NCI-H2029 (cell line): Measurements from ENCODE around the gene TF.

Experiments
- DNase-seq: peaks from one replicate; lab custom pipeline; 2025; lab: John Stamatoyannopoulos, UW

Gene TF

DNA sequence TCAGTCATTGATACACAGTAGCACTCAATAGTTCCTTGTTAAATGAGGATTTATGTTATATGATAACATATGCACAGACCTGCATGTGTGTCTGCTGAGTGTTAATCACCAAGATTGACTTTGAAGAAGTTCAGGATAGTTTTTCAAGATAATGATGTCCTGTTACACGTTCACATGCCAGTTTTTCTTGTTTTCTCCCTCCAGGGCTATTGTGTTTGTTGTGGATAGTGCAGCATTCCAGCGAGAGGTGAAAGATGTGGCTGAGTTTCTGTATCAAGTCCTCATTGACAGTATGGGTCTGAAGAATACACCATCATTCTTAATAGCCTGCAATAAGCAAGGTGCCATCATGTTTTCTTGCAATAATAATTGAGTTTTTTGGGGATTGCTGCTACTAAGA is 69.2 kb downstream of the TF start:
- no peak for DNase-seq

DNA sequence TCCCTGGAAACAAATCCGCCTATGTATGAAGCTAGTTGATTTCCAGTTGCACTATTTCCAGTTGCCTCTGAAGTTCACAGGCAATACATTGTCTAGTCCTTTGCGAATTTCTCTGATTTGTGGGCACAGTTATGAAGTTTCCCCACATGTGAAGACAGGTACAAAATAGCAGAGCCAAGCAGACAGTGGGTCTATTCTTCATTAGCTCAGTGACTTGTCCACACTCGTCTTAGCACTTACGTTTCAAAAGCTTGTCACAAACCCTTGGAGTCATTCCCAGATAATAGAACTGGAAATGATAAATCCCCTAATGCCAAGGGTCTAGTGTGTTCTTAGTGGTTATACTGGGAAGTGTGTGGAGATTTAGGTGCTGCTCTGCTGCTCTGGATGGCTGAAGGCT is 73.9 kb downstream of the TF start:
- DNase-seq, result no peak

DNA sequence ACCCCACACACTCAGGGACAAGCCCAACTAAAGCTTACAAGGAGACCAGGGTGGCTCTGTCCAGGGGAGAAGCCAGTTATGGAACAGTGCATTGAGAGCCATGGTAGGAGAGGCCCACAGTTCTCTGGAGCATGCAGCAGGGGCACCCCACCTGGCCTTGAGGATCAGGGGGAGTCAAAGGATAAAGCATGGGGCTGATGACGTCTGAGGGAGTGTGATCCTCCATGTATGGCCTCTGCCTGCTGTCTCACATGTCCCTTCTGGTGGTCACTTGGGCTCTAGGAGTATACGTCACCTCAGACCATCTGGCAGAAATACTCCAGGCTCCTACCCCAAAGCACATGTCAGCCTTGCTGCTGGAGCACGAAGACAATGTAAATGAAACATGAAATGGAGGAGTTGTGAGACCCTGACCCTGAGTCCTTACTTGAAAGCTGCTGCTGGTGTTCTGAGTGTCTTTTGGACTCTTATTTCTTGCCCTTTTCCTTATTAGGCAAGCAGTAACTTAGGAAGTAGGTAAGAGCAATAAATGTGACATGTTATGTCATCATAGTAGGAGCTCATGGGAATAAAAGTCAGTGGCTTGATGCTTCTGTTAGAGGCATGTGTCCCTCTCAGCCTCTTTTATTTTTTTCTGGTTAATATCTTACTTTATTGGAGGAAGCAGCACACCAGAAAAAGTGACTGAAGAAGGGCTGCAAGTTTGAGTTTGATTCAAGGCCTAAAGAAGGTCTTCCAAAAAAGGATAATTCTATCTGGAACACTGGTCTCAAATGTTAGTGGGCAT is 74.9 kb downstream of the TF start:
- DNase-seq, result no peak

DNA sequence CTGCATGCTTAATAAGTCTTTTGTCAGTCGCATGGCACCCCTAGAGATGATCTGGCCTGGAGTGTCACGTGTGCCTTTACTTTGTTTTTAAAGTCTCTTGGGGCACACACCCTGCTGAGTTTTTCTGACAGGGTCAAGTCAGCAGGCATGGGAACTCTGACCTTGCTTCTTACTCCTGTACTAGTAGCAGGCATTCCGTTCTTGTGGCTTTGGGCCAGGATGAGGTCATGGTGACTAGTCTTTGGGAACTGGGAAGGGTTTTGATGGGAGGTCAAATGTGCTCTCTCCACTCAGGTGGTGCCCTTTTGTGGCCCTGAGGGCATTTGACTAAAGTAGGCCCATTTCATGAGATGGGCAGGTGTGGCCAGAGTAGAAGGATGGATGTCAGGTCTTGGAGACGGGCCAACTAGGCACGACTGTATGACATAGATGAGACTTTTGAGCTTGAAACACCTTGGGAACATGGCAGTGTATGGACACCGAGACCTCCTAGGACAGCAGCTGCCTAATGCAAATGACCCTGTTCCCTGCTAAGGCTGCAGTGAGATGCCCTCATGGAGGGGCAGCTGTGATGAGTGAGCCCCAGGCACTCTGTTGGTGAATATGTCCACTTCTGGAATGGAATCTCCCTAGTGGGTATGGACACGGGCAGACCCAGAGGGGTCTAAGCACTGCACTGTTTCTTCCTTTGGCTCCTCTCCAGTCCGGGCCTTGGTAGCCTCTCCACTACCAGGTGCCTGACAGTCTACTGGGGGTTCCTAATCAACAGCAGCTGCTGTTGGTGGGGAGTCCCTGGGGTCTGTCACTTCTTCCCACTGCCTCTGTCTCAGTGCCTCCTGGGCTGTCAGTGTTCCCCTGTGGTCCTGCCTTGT is 75.8 kb downstream of the TF start:
- DNase-seq, result peak; percentile 65

DNA sequence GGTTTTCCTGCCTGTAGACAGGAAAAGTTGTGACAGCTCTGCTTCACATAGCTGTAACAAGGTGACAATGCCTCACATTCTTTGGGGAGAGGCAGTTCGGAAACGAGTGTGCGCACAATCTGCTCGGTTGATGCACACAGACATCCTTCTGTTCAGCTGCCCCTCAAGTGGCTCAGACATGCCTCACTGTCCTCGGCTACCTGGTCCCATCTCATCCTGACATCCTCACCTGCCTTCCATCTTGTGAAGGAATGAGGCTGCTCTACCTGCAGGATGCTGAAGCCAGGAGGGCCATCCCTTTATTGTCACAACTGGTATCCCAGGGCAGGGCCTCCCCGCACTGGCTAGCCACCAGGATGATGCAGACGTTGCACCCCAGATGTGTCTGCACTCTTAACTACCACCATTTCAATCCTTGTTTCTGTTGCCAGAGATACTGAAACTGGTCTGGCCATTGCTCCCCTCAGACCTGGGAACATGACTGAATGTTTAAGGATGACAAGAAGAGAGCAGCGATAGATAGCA is 78.8 kb downstream of the TF start:
- DNase-seq, result no peak

DNA sequence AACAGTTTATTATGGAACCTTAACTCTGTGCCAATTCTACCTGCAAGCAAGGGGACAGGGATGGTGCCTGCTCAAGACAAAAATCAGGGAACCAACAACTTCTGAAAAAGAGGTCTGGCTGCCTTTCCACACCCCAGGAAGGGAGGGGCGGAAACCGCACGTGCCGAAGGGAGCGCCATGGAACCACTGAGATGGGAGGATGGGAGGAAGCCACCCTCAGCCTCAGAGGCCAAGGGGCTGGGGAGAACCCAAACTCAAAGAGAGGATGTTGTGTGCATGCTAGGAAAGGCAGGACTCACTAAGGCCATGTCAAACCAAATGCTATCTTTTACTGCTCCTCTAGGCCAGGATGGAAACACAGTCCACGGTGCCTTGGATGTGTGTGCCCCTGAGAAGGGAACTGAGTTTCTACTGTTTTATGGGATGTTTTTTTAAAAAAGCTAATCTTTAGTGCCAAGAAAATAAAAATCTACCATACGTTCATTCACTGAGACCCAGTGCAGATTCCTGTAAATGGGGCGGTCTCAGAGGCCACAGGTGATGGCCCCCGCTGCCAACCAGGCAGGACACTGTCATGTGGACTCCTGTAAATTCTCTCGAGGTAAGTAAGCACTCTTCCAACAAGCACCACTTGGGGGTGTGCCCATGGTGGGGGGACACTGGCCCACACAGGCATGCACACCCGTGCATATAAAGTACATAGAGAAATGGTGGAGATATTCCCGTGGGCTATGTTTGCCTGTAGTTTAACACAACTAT is 80.0 kb downstream of the TF start:
- DNase-seq, result no peak

DNA sequence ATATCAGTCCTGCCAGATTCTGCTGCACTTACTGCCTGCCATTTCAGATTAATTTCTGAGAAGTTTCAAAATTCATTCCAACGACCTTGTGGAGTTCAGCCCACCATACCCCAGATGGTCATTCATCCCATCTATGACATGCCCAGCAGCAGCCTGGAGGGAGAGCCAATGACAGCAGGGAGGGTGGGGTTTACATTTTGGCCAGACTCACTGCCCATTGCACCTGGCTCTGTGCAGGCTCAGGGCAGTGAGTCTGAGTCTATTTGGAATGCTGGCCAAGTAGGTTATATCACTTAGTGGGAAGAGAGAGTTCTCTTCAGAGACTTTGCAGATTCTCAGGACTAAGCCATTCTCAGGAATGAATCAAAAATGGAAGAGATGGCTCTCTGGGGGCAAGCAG is 80.9 kb downstream of the TF start:
- no peak for DNase-seq

DNA sequence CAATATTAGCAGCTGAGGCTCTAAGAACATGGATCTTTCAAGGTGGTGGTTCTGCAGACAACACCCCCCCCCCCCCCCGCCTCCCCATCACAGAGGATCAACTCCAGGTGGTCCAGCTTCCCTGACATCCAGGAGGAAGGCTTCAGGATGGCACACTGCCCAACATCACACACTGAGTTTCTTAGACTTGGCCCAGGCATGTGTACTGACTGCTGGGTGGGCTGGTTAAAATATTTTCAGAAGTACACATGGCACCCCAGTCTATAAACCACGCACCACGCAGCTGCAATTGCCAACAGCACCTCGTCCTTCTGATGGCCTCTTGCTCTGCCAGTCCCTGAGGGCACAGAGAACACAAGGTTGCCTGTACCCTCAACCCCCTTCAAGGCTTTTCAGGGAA is 81.5 kb downstream of the TF start:
- DNase-seq, result no peak

DNA sequence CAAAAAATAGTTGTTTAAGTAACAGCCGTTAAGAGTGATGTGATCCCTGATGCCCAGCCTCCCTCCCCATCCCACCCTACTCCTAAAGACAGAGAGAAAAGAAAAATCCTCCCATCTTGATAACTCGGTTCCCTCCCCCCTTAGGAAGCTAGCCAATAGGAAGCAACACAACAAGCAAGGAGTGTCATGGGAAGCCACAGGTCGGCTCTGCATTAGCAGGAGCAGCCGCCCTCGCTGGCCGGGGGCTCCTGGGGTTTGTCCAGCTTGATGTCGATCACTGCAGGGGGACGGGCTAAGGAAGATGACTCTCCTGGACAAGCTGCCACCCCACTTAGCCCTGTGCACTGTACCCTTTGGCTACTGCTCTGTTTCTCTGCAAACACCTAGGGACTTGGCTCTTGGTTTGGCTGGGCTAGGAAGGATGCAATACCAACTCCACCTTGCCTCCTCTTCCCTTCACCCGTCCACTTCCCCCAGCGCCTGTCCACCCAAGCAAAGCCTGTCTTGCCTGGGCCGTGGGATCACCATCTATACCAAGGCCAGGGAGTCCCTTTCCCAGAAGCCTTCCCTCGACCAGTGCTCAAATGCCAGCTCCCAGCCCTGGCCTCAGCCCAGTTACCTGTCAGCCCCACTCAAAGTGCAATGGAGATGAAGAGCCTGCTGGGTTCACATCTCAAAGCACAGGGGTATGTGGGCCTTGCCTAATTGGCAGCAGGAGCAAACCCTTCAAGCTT is 82.5 kb downstream of the TF start:
- DNase-seq, result no peak

DNA sequence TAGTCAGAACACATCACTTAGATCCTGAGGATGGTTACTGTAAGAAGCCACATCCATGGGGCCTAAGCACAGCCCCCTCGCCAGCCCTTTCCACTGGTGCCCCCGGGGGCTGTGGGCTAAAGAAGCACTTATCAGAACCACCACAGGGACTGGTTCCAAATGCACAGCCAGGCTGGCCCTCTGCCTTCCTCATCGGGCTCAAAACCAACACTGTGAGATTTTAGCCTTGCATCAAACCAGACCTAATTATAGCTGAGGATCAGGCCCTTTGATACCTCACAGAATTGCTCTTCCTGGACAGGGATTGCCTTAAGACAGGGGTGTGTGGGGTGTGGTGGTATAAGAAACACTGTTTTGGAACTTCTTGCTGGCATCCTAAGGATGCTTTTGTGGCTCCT is 83.1 kb downstream of the TF start:
- no peak for DNase-seq

DNA sequence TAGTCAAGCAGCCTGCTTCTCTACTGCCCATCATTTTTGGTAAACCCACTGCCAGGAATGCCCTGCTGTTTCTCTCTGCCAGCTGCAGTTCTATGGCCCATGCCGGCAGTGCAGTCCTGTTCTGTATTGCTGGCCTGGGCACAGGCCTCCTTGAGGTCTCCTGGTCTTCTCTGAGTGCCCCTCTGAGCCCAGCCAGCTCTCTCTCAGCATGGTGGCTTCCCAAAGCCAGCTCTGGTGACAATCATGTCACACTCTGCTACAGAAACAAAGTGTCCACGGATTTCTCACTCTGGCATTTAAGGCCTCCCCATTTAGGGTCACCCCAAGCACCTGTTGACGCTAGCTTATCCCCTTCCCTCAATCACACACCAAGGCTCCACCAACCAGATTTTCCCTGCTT is 83.9 kb downstream of the TF start:
- DNase-seq, result no peak

DNA sequence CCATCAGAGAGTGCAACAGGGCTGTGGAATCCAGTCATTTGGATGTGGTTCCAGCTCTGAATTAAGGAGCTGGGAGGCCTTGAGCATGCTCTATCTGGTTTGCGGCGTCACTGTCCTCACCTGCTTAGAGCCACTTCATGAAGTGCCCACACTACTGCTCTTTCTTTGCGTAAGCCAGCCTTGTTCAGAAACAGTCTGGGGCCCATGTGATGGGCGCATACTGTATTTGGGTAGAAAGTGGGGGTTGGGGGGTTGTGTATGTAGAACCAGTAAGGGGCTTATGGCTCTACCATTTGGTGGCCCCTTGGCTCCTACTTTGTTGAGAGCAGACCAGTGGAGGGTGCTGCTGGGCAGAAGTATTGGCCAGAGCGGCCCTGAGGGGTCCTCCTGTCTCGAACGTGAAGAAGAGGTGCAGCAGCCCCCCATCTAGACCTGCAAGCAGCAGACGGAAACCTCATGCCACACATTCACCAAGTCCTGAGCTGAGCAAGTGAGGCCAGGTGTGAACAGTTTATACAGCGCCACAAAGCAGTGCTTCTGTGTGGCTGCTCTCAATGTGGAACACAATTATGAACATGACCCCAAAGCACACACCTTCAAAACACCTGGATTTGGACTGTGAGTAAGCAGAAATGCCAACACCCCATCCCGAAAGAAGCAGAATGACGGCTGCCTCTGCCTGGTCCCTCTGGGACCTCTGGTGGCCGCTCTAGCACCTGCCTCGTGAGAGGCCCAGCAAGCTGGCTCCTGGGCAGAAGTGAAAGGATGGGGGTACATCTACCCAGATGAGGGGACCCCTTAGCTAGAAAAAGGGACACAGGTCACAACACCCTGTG is 86.0 kb downstream of the TF start:
- DNase-seq, result no peak

DNA sequence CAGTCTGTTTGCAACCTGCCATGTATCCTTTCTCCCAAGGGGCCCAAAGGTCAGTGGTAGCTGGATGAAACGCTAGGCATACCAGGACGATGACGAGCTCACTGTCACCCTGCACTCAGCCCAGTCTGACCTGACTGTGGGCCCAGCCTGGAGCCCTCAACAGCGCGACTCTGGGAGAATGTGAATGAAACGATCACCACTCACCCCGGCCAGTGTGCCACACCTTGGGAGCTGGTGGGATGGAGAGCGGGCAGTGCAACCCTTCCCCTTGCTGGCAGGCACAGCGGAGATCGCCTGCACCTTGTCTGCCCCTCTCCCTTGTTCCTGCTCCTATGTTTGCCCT is 86.6 kb downstream of the TF start:
- DNase-seq, result no peak

DNA sequence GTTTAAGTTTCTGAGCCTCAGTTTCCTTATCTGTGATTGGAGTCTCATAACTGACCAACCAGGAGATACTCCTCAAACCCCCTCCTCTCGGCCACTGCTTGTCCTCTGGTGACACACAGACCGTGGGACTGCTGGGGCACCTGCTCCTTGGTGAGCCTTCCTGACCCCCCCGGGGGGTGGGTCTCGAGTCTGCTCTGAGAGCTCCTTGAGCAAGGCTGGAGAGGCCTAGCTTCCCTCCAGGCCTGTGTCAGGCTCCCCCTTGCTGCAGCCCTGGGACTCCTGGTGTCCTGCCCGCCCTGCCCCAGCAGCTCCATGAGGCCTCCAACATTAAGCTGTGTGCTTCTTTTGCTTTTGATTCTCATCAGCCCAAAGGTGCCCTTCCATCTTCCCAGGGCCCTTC is 87.1 kb downstream of the TF start:
- no peak for DNase-seq

DNA sequence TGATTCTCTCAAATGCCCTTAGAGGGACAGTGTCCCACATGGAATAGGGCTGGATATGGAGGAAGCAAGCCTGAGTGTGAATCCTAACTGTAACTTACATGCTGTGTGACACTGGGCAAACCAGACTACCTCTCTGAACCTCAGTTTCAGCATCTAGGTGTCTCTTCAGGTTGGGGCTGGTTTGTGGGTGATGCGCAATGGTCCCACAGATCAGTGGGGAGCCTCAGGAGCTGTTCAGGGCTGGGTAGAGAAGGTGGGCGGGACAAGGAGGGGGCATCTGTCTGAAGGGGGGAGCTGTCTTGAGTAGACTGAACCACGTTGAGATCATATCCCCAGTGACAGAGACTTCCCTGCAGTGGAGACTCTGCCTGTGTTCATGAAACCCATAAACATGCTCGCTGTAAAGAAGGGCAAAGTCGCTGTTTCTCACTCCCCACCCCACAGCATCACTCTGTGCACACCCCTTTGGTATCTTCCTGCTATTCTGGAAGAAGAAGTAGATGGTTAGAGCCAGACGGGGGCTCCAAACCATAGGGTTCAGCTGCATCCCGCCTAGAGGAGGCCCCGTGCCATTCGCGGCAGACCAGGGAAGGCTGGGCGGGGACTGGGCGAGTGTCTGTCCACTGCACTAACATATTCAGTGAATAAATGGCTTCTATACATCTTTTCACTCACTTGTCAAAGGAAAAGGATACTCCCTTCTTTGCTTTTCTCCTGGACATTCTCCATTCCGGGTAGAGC is 87.9 kb downstream of the TF start:
- DNase-seq, result no peak

DNA sequence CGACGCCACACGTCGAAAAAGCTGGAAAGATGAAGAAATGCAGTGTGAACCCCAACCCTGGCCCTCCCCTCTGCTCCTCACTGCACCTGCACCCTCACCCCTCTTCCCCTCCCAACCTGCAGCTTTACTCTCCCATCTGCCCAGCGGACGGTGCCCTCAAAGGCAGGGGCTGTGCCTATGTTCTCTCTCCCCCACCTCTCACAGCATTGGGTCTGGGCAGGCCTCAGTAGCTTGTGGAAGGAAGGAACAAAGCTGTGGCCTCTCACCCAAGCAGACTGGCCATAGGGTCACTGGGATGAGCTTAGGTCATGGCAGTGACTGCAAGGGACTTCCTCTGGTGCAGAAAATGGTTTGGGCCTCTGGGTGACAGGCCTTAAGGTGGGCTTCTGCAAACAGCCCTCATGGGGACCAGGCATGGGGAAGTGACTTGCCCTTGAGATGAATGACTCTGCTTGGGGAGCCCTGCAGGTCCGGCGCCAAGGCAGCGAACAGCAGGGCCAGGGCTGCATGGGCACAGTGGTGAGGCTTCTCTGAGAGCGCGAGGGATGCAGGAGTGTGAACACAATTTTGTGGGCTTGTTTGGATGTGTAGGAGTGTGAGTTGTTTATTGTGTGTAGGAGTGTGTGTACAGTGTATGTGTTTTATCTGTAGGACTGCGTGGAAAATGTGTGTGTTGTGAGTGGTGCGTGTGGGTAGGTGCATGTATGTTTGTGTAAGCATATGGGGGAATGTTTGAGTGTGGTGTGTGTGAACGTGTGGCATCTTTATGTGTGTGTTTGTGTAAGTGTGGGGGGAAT is 88.6 kb downstream of the TF start:
- DNase-seq, result no peak

DNA sequence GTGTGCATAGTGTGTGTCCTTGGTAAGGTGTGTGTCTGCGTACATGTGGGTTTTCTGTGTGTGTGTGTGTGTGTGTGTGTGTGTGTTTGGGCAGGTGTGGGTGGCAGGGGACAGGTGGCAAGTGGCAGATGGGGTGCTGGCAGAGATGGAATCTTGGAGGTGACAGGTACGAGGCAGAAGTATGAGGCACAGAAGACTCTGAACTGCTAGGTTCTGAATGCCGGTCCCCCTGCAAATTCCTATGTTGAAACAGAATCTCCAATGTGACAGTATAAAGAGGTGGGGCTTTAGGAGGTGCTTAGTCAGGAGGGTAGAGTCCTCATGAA is 89.2 kb downstream of the TF start:
- DNase-seq, result no peak

DNA sequence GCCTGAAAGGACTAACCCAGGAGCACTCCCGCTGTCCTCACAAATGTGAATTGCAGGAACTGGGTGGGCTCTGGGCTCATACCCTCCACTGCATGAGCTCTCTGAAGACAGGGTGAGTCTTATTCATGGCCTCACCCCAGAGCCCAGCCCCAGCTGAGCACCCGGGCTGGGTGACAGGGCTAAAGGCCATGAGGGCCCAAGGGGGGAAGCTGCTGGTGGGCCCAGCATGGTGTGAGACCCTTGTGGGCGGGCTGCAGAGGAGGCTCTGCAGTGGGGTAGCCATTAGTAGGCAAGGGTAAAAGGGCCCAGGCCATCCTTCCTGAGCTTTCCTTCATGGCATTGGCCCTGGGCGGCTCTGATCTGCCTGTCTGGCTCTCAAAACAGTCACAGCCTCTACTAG is 89.8 kb downstream of the TF start:
- no peak for DNase-seq

DNA sequence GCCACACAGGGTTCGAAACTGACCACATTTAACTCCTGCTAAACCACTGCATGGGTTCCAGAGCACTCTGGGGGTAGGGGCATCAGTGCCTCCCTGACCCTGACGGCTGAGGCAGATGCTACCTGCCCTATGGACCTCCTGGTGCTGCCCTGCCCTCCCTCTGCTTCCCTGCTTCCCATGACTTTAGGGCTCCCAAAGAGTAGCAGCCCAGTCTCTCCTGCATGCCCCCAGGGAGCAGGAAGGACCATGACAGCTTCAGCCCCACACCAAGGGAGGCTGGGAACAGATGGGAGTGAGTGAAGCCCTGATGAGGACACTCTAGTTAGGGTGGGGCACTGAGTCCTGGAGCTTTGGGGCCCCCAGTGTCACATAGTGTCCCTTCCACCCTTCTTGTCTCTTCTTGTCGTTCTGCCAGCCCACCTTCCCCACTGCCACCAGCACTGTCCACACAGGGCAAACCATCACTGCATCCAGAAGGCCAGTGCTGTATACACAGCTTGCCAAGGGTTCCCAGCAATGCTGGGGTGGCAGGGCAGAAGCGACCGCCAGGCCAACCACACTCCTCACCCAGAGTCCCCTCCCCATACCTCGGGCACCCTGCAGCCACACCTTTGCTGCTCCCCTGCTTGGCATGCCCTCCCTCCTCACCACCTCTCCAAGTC is 90.4 kb downstream of the TF start:
- DNase-seq, result no peak
